DMS114 treated with DMSO at 0.1 percent for 48 hours (cell line): Measurements from ENCODE around the gene APOD.
"Not testable (repeated sequence)": the region's sequence is repeated elsewhere in the genome, so short reads cannot be mapped to it uniquely, and the experiment has no call there.

Experiments
- DNase-seq: peaks from one replicate; lab custom pipeline; 2025; ENCODE audit not compliant: unreplicated experiment; lab: John Stamatoyannopoulos, UW

APOD gene

DNA sequence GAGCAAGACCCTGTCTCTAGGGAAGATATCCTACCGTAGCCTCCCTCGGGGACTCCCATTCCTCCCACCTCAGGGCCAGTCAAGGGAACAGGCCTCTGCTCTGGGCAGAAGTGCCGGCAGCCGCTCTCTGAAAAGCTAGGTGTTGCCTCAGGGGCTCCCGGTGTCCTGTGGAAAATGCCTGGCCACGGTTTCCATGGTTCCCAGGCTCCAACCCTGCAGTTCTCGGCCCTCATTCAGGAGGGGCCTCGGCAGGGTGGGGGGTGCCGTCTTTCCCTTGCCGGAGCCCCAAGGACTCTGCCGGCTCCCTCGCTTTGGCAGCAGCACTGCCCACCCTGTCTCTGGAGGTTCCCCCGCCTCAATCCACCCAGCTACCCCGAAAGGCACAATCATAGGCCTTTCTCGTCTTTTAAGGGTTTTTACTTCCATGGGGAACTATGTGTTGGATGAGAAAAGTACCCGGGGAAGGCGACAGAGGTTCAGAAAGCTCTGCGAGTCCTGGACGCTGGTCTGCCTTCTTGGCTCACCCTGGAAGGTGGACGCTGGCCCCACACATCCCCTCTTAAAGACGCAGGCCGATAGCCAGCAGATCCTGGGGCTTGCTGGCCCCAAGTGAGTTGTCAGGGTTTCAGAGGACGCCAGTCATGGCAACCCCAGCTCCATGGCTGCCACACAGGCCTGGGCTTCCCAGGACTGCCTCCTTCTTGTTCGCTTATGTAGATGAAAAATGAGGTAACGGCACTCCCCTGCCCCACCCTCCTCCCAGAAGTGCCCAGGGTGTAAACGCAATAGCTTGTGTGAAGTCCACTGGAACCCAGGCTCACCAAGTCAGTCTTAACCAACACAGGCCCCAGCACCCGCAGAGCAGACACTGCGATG lies 34.3 kb upstream of the APOD start:
- DNase-seq: not testable (repeated sequence)

DNA sequence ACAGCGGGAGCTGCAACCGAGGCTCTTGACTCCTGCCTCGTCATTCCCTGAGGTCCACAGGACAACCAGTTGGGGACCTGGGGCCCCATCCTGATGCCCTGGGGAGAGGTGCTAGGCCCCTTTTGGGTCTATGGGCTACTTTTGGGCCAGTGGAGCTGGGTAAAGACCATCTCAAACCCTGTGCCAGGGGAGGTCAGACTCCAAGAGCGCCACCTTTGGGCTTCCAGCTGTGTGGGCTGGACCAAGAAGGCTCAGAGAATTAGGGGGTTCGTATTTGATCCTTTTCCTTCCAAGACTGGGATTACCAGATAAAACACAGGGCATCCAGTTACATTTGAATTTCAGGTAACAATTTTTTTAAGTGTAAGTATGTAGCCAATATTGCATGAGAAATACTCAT lies 33.4 kb upstream of the APOD start:
- DNase-seq: not testable (repeated sequence)

DNA sequence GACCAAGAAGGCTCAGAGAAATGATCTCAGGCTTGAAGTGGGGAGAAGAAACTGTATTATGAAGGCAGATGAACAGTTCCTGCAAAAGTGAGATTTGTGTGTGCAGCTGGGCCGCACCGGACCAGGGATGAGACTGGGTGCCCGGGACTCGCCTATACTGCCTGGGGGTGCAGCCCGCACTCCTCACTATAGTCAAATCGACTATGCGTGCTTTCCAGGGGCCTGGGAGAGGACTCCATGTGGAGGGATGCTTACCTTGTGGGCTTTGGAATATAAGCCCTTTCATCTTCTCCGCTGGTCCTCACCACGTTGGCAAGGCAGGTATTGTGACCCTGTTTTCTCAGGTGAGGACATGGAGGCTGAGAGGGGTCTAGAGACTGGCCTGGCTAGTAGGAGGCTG lies 32.9 kb upstream of the APOD start:
- DNase-seq: no peak

DNA sequence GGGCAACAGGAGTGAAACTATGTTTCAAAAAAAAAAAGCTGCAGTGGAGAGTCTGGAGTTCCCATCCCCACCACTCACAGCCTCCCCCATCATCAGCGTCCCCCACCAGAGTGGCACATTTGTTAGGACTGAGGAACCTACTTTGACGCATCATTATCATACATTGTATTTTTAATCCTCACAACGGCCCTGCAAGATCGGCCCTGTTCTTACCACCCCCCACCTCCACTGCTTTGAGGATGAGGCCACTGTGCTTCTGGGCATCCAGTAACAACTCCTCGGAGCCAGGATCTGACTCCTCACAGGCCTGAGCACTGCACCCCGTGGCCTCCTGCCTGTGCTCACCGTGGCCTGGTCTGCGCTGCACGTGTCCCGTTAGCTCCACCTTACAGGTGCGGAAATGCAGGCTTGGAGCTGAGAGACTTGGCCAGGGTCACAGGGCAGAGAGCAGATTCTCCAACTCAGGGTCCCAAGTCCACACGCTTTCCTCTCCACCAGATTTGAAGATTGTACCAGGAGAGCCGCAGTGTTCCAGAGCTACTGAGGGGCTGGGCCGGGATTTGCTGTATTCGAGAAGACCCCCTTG lies 32.3 kb upstream of the APOD start:
- DNase-seq: not testable (repeated sequence)

DNA sequence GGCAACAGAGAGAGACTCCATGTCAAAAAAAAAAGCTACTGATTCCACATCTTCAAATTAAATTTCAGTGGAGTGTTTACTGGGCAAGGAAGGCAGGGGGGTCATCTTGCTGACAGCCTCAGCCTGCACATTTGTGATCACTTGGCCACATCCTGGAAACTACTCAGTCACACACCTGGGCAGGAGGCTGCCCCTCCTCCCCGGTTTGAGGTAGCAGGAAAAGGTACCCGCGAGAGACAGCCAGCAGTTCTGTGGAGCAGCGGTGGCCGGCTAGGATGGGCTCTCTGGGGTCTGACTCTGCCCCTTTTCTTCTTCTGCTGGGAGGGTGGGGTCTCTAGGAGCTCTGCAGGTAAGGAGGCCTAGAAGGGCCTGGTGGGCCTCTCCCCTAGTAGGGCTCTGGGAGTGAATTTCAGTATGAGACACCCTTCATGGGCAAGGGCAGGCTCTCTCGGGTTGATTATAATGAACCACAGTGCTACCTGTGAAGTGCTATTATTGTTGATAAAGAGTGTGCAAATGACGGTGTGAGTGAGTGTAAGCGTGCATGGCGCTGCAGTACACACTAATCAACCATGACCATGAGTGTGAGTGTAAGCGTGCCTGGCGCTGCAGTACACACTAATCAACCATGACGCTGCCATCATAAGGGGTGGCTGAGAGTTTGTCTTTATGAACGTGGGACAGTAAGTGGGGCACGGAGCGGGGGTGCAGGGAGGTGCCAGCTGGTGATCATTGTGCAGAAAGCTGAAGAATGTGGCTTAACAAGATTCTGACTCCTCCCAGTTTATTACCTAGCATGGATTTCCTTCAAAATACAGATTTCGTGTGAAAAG lies 31.1 kb upstream of the APOD start:
- DNase-seq: not testable (repeated sequence)

DNA sequence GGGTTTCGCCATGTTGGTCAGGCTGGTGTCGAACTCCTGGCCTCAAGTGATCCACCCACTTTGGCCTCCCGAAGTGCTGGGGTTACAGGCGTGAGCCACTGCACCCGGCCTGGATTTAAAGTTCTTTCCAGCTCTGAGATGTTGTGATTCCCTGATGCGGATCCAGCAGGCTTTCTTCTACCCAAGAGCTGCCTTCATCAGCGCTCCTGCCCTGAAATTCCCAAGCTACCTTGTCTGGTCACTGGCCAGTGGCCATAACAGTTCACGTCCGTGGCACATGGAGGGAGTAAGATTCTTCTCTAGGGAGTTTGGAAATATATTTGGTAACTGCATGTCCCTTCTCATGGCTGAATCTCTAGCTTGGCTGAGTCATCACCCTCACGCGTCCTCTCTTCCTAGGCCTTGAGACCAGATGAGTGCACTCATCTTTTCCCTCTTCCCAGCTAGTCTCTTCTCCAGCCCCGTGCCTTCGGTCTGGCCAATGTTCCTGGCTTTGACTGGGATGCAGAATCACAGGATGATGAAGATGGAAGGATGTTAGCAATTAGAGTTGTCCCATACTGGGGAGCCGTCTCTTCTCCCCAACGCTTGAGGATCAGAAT lies 29.8 kb upstream of the APOD start:
- DNase-seq: no peak

DNA sequence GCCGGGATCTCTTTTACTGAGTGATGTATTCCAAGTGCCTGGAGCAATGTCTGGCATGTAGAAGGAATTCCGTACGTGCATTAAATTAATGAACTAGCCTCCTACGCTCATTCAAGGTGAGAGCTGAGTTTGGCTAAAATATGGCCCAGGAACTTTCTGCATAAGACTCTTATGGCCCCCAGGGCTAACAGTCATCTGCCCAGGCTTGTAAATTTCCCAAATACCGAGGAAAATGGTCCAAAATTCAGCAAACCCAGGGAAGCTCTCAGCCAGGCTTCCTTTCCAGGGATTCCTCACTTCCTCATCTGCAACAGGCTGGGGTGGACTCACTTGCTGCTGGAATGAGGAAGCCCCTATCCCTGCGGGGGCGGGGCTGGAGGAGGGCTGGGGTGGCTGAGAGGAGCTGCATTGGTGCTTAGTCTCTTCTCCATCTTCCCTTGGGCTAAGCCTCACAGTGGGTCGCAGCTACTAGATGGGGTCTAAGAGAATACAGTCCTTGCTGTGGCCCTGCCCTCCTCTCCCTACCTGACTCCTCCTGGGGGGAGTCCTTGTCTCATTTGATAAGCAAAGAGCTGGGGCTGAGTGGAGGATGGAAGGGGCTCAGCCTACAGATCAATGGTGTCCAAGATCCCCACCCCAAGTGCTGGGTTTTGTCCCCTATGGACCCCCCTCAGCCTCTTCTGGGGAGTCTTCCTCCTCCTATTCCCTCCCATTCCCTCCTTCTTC lies 28.5 kb upstream of the APOD start:
- DNase-seq: no peak

DNA sequence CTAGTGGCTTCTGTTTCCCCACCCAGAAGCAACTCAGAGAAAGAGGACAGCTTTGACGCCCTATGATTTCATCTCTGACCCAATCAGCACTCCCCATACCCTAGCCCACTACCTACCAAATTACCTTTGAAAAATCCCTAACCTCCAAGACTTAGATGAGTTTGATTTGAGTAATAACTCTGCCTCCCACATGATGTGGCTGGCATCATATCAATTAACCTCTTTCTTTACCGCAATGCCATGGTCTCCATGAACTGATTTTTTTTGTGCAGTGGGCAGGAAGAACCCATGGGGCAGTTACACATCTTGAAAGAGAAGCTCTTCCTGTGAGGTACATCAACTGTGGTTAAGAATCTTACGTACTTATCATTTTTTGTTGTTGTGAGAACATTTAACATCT lies 25.5 kb upstream of the APOD start:
- no peak for DNase-seq

DNA sequence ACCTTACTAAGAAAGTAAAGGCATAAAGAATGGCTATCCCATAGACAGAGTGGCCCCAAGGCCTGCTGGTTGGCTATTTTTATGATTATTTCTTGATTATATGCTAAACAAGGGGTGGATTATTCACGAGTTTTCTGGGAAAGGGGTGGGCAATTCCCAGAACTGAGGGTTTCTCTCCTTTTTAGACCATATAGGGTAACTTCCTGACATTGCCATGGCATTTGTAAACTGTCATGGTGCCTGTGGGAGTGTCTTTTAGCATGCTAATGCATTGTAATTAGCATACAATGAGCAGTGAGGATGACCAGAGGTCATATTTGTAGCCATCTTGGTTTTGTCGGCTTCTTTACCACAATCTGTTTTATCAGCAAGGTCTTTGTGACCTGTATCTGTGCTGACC lies 18.0 kb upstream of the APOD start:
- DNase-seq: not testable (repeated sequence)

DNA sequence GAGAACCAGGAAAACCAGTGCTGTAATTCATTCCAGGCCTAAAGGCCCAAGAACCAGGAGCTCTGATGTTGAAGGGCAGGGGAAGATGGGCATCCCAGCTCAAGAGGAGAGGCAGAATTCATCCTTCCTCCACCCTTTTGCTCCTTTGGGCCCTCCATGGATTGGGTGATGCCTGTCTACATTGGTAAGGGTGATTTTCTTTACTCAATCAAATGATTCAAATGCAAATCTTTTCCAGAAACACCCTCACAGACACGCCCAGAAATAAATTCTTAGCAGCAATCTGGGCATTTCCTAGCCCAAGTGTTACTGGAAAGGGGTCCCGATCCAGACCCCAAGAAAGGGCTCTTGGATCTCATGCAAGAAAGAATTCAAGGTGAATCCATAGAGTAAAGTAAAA lies 17.6 kb upstream of the APOD start:
- DNase-seq: no peak

DNA sequence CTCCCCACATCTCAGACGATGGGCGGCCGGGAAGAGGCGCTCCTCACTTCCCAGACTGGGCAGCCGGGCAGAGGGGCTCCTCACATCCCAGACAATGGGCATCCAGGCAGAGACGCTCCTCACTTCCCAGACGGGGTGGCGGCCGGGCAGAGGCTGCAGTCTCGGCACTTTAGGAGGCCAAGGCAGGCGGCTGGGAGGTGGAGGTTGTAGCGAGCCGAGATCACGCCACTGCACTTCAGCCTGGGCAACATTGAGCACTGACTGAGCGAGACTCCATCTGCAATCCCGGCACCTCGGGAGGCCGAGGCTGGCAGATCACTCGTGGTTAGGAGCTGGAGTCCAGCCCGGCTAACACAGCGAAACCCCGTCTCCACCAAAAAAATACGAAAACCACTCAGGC lies 16.2 kb upstream of the APOD start:
- not testable (repeated sequence) for DNase-seq

DNA sequence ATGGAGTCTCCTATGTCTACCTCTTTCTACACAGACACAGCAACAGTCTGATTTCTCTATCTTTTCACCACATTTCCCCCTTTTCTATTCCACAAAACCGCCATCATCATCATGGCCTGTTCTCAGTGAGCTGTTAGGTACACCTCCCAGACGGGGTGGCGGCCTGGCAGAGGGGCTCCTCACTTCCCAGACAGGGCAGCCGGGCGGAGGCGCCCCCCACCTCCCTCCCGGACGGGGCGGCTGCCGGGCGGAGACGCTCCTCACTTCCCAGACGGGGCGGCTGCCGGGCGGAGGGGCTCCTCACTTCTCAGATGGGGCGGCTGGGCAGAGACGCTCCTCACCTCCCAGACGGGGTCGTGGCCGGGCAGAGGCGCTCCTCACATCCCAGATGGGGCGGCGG lies 15.8 kb upstream of the APOD start:
- not testable (repeated sequence) for DNase-seq

DNA sequence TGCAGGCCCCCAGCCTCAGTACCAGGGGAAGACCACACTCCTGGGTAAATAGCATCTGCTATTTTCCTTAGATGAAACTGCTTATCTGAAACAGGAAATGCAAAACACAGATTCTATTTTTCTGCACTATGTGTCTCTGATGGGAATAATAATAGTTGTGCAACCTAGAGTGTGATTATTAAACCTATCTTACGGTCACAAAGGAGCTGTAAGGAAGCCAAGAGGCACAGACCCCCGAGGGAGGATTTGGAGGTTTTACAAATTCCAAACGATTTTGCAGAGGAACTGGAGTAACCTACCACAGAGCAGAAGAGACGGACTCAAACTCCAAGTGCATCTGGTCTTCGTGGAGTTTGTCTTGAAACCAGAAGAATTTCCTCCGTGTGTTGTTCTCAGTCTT lies 14.1 kb upstream of the APOD start:
- DNase-seq: no peak

DNA sequence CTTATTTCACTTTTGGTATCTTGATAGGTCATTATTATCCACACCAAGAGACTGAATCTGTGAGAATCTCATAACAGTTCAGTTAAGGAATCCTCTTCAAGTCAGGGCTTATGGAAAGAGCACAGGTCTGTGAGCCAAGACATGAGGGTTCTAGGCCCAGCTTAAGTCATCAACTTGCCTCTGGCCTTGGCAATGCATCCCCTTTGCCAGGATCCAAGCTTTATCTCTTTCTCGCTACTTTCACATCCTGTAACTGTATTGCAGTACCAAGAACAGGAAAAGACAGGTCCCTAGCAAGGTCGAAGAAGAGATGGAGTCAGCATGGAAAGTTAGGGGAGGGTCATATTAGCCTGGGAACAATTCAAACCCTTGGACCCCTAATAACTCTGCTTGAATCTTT lies 13.5 kb upstream of the APOD start:
- DNase-seq: no peak

DNA sequence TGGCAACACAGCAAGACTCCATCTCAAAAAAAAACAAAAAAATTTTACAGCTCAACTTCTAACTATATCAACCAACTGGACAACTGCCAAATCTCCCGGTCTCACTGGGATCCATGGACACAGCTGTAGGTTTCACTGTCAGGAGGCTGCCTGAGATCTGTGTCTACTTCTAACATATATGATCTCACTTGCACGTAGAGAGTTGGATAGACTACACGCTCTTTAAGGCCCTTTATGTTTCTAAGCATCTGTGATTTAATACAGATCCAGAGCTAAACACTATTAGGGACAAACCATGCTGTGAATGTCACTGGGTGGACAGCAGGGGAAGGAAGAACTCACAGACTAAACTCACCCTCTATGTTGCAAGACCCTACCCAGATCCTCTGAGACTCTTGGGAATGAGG lies 13.0 kb upstream of the APOD start:
- no peak for DNase-seq

DNA sequence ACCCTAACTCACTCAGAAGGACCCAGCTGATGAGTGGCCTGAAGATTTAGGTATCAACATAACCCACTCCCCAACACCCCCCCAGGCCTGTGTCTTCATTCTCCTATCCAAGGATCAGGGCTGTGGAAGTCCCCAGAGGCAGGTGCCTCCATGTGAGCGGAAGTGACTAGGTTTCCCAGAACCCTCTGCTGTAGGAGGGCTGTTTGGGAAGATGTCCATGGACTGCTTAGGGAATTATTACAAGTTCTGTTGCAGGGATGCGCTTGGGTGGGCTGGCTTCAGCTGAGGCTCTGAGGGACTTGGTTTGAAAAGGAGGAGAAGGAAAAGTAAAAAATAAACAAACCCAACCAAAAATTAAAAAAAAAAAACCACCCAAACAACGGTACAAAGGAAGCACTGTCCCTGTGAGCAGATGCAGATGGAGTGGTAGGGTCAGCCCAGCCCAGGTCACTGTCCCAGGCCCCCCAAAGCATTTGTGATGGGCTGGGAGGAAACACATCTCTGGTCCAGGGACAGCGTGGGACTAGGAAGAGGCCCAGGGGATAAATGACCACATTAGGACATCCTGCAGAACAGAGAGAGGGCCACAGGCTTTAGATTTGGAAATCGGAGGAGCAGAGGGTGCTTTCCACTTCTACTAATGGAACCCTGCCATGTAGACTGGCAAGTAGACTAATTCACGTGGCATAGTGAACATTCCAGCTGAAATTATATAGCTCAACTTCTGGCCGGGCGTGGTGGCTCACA lies 12.2 kb upstream of the APOD start:
- DNase-seq: no peak

DNA sequence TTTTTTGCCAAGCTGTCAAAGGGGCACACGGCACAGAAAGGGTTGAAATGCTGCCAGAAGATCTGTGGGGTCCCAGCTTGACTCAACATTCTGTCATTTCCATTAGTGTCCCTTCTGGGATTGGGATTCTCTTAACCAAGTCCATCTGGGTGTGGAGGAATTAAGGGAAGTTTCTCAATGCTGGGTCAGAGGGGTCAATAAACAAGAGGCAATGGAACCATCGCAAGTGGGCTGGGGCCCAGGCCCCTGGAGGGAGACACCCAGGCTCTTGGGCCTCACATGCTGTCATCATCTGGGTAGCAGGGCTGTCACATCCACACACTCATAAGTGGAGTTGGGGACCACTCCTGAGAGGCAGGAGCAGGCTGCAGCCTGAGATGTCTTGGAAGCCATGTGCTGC lies 8.1 kb upstream of the APOD start:
- no peak for DNase-seq

DNA sequence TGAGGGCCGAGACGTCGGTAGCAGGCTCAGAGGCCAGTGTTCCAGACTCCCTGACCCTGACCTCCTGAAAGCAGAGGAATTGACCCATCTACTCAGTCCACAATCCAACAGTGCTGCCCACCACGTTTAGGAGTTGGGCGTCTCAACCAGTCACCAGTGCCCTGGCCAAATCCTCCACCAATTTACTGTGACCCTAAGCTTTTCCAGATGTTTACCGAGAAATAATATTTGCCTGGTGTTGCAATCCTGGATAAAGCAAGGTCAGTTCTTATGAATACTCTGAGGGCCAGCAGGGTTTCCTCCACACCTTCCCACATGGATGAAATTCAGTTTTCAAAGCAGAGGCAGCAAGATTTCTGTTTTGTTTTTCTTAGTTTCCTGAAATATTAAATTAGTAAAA lies 7.5 kb upstream of the APOD start:
- DNase-seq: no peak

DNA sequence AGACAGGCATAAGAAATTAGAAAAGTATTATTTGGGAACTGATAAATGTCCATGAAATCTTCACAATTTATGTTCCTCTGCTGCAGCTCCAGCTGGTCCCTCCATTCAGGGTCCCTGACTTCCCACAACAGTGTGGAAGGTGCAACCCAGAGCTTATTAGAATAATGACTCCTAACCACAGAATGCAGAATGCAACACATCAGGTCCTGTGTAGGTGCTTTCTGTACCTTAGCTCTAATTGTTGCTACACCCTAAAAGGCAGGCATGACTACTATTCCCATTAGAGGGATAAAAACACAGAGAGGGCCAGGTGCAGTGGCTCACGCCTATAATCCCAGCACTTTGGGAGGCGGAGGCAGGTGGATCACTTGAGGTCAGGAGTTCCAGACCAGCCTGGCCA lies 6.6 kb upstream of the APOD start:
- not testable (repeated sequence) for DNase-seq

DNA sequence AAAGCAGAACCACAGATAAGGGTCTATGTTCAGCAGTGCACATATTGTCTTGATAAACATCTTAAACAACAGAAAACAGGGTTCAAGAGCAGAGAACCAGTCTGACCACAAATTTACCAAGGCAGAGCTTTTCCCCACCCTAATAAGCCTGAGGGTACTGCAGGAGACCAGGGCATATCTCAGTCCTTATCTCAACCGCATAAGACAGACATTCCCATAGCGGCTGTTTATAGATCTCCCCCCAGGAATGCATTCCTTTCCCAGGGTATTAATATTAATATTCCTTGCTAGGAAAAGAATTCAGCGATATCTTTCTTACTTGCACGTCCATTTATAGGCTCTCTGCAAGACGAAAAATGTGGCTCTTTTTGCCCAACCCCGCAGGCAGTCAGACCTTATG lies 6.1 kb upstream of the APOD start:
- DNase-seq: not testable (repeated sequence)
